HCT116 (cell line): Measurements from ENCODE around the gene TAF4.

Experiments used
- ATF3 ChIP-seq: IDR thresholded peaks from 2 replicates; pipeline ENCODE4 v1.6.1; 2012
- CEBPB ChIP-seq: IDR thresholded peaks from 2 replicates; pipeline ENCODE4 v1.6.1; 2012; ENCODE audit warnings: low read depth
- CTCF ChIP-seq, 3 experiments: fragments of 200-600 bp in 1 of 3; sonication (generic) in 1 of 3; IDR thresholded peaks in 2 of 3; conservative IDR thresholded peaks in 1 of 3; 2 replicates each; pipeline ENCODE4 v1.5.1; 2012 to 2017; ENCODE audit warnings: low read depth in 2 of 3, low read length in 2 of 3, antibody characterized with exemption in 1 of 3, borderline replicate concordance in 1 of 3, control low read depth in 1 of 3, mild to moderate bottlenecking in 1 of 3, mixed read lengths in 1 of 3, mixed run types in 1 of 3, moderate library complexity in 1 of 3; ENCODE audit not compliant: insufficient read depth in 1 of 3
- ELF1 ChIP-seq: IDR thresholded peaks from 2 replicates; pipeline ENCODE4 v1.6.1; 2012; ENCODE audit warnings: low read depth, borderline replicate concordance
- EZH2phosphoT487 ChIP-seq: fragments of 200-600 bp; IDR thresholded peaks from 2 replicates; pipeline ENCODE4 v1.6.1; 2018; ENCODE audit warnings: antibody characterized with exemption, borderline replicate concordance
- FOSL1 ChIP-seq: IDR thresholded peaks from 2 replicates; pipeline ENCODE4 v1.6.1; 2012; ENCODE audit warnings: low read depth
- JUND ChIP-seq: IDR thresholded peaks from 2 replicates; pipeline ENCODE4 v1.6.1; 2012
- POLR2A ChIP-seq: IDR thresholded peaks from 2 replicates; pipeline ENCODE4 v1.7.0; 2011; ENCODE audit warnings: borderline replicate concordance; ENCODE audit not compliant: insufficient read depth, insufficient read length; ENCODE audit errors: extremely low read depth
- POLR2AphosphoS5 ChIP-seq: IDR thresholded peaks from 2 replicates; pipeline ENCODE4 v1.6.1; 2011; ENCODE audit warnings: mild to moderate bottlenecking, low read depth, low read length, moderate library complexity
- SIN3A ChIP-seq: IDR thresholded peaks from 2 replicates; pipeline ENCODE4 v1.6.1; 2012; ENCODE audit warnings: low read depth
- SP1 ChIP-seq: IDR thresholded peaks from 2 replicates; pipeline ENCODE4 v1.6.1; 2012; ENCODE audit warnings: low read depth
- TCF7L2 ChIP-seq: IDR thresholded peaks from 2 replicates; pipeline ENCODE4 v1.7.0; 2011; ENCODE audit warnings: borderline replicate concordance, inconsistent platforms; ENCODE audit not compliant: insufficient read depth, insufficient read length; ENCODE audit errors: extremely low read depth
- YY1 ChIP-seq: IDR thresholded peaks from 2 replicates; pipeline ENCODE4 v1.6.1; 2011; ENCODE audit warnings: low read length, low read depth, moderate library complexity, mild to moderate bottlenecking; ENCODE audit not compliant: insufficient replicate concordance; ENCODE audit errors: extremely low read depth
- ZNF274 ChIP-seq: fragments of 200-500 bp; sonication (Bioruptor generic); IDR thresholded peaks from 2 replicates; pipeline ENCODE4 v1.6.1; 2014; ENCODE audit warnings: mild to moderate bottlenecking, low read depth, low read length, inconsistent platforms

- no peak for TF ChIP-seq POLR2AphosphoS5
- TF ChIP-seq CTCF (IDR thresholded peaks at IDR 0.05 in 2 of 3, conservative IDR thresholded peaks at IDR 0.05 in 1 of 3; ENCODE audit: borderline replicate concordance in 1 of 3, insufficient read depth in 1 of 3, low read depth in 2 of 3, low read length in 2 of 3): no peak
- no peak for TF ChIP-seq YY1
- TF ChIP-seq SIN3A: no peak
- no peak for TF ChIP-seq SP1
- TF ChIP-seq POLR2A: no peak
- no peak for TF ChIP-seq FOSL1
- no peak for TF ChIP-seq ATF3
- no peak for TF ChIP-seq TCF7L2
- no peak for TF ChIP-seq CEBPB
- TF ChIP-seq EZH2phosphoT487: no peak
- no peak for TF ChIP-seq JUND
- TF ChIP-seq ELF1: no peak
- TF ChIP-seq ZNF274: no peak
Observed at GRCh38 chr20:61969806-61970205, 95.9 kb downstream of the TAF4 start.
